ENCODE measurements around the gene MS4A10.

The MS4A10 gene

GRCh38 chr11:60830478-60831142 is 45.5 kb downstream of the MS4A10 start:
- no peak for DNase-seq (ENCODE audit: low read depth)

GRCh38 chr11:60831143-60831500 is 46.0 kb downstream of the MS4A10 start:
- DNase-seq (ENCODE audit: low read depth) = peak; percentile 52

- no peak for DNase-seq (ENCODE audit: low read depth)
Observed at GRCh38 chr11:60831501-60832079, 46.5 kb downstream of the MS4A10 start.

DNA sequence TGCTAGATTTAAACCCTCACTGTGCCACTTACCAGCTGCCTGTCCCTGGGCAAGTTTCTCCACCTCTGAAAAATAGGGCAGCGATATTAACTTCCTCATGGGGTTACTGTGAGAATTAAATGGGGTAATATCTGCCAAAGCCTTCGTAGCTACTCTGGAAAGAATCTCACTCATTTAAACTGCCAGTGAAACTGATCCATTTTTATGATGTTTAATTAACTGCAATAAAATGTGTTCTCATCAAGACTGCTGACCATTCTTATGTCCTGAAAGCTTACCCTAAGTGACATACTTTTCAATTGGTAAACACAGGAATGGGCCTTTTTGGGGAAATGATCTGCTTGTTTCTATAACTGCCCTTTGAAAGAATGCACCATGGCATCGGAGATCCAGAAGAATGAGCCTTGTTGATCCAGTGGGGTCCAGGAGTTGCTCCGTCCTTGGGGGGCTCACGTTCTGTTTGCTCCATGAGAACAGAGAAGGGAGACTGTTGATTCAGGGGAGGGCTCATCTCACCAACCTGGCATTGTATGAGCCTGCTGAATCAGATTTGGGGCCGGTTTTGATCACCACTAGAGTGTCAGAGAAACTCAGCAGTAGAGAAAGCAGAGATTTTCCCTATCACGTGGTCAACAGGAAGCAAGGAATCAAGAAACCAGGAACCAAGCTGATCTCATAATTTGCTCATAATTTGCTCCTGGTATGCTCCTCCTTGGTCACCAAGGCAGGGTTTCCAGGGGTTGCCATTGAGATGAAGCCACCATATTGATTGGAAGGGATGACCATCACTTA is 49.8 kb downstream of the MS4A10 start:
- no peak for DNase-seq (ENCODE audit: low read depth)

GRCh38 chr11:60835534-60835846 is 50.4 kb downstream of the MS4A10 start:
- DNase-seq (ENCODE audit: low read depth) = no peak

GRCh38 chr11:60836866-60837515 is 51.9 kb downstream of the MS4A10 start:
- DNase-seq (ENCODE audit: low read depth) = no peak

GRCh38 chr11:60838132-60838531 is 53.0 kb downstream of the MS4A10 start:
- no peak for DNase-seq (ENCODE audit: low read depth)

DNA sequence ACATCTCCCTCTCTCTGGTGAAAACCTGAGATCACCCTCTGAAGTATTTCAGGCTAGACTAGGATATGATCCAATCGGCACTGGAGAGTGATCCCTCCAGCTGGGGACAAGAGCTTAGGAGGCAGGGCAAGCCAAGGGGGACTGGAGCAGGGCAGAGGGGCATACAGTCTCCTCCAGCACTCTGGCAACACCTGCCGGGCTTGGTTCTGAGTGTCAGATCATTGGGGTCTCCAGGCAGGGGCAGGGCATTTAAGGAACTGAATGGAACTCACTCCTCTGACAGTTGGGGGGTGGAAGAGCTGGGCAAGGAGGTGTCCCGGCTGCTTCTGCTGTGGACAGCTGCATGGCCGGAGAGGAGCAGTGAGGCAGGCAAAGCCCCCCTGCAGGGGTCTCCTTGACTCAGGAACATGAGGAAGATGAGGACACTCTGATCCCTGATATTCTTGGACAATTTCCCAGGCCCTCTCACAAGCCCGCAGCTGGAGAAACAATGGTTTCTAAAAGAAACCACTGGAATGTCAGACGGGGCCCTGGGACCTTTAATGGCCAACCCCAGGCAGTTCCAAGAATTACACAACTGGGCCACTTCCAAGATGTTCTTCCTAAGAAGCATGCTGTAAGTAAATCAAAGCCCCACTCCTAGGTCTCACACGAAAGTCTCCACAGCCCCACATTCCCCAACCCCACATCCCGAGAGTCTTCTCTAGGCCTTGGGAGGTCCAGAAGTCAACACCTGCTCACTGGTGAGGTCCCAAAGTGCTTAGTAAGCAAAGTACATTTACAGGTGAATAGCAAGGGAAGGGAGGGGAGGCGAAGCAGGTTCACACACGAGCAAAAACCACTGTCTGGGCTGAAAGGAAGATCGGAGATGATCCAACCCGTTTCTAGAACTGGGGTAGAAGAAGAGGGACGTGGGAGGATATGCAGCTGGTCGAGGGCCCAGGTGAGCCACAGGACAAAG is 55.6 kb downstream of the MS4A10 start:
- no peak for DNase-seq (ENCODE audit: low read depth)

- DNase-seq (ENCODE audit: low read depth) = peak; percentile 98
Observed at GRCh38 chr11:60841797-60842667, 56.9 kb downstream of the MS4A10 start, which contains the start of gene CCDC86. Gene CCDC86 (plus strand): TSS chr11:60842113. CDS start chr11:60842125, 12 bp downstream.

- no peak for DNase-seq (ENCODE audit: low read depth)
Observed at GRCh38 chr11:60842668-60843600, 57.8 kb downstream of the MS4A10 start.

GRCh38 chr11:60844045-60844869 is 59.1 kb downstream of the MS4A10 start:
- no peak for DNase-seq (ENCODE audit: low read depth)

DNA sequence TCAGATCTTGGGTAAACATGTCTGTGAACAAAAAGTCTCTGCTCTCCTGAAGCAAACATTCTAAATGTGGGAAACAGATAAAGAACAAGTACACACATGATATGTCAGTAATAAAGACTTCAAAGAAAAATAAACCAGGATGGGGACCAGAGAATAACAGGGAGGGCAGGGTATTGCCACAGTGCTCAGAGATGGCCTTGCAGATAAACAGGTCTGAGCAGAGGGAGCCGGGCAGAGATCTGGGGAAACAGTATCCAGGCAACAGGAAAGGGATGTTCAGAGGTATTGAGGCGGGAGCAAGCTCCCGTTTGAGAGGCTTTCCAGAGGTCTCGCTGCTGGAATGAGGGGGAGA is 59.7 kb downstream of the MS4A10 start:
- DNase-seq (ENCODE audit: low read depth) = no peak

DNA sequence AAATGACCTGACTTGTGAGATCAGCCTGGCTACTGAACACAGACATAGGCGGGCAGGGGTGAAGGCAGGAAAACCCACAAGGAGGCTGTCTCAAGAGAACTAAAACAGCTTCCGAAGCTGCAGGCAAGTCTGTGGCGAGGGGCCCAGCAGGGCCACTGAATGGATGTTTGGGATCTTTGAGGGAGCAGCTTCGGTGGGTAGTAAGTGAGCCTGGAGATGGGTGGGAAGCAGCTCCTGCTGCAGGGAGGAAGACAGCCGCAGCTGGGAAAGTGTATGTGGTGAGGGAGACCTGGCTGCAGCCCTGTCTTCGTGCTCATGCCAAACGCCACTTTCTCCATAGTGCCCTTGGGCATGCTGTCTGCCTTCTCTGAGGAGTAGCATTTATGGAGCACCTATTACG is 60.2 kb downstream of the MS4A10 start:
- DNase-seq (ENCODE audit: low read depth) = no peak

DNA sequence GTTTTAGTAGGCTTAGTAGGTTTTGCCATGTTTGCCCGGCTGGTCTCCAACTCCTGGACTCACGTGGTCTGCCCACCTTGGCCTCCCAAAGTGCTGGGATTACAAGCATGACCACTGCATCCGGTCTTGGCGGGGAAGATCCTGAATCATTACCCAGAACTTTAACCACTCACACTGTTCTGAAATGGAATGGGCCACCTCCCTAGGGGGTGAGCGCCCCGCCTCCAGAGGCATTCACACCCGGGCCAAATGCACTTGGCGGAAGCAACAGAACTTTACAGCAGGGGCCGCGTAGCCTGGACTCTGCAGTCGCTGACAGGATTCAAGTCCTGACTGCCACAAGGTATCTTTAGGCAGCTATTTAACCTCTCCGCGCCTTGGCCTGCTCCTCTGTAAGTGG is 62.1 kb downstream of the MS4A10 start:
- no peak for DNase-seq (ENCODE audit: low read depth)

DNA sequence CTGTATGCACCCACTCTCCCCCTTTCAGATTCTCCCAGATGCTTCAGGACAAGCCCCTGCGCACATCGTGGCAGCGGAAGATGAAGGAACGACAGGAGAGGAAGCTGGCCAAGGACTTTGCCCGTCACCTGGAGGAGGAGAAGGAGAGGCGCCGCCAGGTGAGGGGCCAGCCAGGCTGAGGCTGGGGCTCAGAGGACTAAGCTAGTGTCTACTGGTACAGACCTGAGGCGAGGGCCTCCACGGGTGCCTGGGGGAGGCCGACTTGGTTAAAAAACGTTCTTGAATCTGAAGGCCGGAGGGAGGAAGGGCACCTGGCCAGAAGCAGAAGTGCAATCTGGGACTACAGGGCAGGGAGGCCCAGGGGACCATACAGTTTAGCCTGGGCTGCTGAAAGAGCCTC is 62.8 kb downstream of the MS4A10 start:
- DNase-seq (ENCODE audit: low read depth) = no peak

DNA sequence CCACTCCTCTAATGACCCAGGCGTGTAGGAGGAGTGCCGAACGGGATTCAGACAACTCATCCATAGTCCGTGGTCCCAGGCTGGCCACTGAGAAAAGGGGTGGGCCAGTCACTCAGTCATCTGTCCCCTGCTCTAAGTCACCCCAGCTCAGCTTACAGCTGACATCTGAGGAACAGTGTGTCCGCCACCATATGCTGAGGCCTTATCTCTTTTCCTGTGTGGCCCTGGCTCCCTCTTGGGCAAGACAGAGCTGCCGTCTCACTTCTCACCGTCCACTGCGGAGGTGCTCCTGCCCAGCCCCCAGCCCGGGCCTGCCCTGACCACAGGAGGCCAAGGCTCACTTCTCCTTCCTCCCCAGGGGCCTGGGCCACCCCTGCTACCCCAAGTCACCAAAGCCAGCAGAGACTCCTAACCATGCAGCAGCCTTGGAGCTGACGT is 63.6 kb downstream of the MS4A10 start:
- no peak for DNase-seq (ENCODE audit: low read depth)

DNA sequence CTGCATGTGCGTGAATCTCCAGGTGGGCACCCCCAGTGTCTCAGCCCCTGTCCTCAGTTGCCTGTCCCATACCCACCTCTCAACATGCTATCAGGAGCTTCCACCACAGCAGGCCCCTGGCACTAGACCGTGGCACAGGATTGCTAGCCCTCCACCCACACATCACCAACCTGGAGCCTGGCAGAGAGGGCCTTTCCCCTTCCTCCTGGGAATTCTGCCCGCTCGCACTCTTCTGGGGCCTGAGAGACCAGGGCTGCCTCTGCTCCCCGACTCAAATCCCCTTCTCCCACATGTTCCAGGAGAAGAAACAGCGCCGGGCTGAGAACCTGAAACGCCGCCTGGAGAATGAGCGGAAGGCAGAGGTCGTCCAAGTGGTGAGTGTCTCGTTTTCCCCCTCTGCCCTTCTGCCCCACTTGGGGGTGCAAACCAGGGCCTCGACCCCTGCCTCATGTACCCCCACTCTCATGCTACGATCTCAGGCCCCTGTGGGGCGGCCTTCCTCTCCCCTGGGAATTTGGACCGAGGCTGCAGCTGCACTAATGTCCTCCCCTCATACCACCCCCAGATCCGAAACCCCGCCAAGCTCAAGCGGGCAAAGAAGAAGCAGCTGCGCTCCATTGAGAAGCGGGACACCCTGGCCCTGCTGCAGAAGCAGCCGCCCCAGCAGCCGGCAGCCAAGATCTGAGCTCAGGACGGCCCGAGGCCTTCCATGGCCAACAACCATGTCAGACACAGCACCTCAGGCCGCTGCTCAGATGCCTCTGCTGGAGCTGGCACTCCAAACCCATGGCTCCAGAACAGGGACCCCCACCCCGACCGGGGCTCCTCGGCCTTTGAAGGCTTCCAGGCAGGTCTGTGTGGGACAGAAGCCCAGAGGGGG is 64.7 kb downstream of the MS4A10 start:
- DNase-seq (ENCODE audit: low read depth) = no peak

Measured in stimulated activated CD8-positive, alpha-beta memory T cell treated with anti-CD3 and anti-CD28 coated beads, Interleukin-7, amount 100 ng/mL, for 24 hours (primary cell).